HG03565 (cell line): ENCODE measurements around the gene CSF1.
"Not testable (repeated sequence)": the region's sequence is repeated elsewhere in the genome, so short reads cannot be mapped to it uniquely, and the experiment has no call there.

Source experiments
- ATAC-seq: cut with Tn5 transposase; IDR thresholded peaks from one replicate; pipeline ENCODE4 v1.9.1; 2021; ENCODE audit warnings: mild to moderate bottlenecking, moderate library complexity; ENCODE audit not compliant: unreplicated experiment

CSF1 gene

DNA sequence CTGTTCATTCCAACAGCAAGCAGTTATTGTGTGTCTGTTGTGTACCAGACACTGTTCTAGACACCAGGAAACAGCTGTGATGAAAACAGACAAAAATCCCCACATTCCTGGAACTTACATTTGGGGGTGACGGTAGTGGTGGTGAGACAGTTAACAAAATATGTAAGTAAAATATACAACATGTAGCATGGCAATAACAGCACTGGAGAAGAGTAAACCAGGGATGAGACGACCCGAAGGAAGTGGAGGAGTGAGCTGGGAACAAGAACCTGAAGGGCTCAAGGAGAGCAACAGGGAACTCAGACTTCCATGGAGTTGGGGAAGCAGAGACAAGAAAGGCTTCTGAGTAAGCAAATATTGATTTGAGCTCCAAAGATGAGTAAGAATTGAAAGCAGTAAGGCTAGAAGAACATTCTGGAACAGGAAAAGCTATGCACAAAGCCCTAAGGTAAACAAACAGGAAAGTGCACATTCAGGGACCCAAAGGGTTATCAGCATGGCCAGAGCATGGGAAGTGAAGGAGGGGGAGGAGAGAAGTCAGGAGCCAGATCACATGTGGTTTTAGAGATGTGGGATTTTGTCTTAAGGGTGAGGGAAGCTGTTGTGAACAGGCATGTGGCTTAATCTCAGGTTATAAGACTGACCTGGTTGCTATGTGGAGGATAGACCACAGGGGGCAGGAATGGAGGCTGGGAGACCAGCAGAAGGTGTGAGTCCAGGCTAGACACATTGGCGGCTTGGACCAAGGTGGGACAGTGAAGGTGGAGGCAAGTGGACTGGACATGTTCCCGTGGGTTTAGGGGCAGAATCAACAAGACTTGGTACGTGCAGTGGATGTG is 7.3 kb downstream of the CSF1 start:
- ATAC-seq: no peak

GRCh38 chr1:109918671-109919070 is 8.0 kb downstream of the CSF1 start:
- no peak for ATAC-seq

- no peak for ATAC-seq
Observed at GRCh38 chr1:109919303-109919702, 8.7 kb downstream of the CSF1 start.

- not testable (repeated sequence) for ATAC-seq
Observed at GRCh38 chr1:109920391-109920790, 9.7 kb downstream of the CSF1 start.

- ATAC-seq: no peak
Observed at GRCh38 chr1:109922326-109922725, 11.7 kb downstream of the CSF1 start.

DNA sequence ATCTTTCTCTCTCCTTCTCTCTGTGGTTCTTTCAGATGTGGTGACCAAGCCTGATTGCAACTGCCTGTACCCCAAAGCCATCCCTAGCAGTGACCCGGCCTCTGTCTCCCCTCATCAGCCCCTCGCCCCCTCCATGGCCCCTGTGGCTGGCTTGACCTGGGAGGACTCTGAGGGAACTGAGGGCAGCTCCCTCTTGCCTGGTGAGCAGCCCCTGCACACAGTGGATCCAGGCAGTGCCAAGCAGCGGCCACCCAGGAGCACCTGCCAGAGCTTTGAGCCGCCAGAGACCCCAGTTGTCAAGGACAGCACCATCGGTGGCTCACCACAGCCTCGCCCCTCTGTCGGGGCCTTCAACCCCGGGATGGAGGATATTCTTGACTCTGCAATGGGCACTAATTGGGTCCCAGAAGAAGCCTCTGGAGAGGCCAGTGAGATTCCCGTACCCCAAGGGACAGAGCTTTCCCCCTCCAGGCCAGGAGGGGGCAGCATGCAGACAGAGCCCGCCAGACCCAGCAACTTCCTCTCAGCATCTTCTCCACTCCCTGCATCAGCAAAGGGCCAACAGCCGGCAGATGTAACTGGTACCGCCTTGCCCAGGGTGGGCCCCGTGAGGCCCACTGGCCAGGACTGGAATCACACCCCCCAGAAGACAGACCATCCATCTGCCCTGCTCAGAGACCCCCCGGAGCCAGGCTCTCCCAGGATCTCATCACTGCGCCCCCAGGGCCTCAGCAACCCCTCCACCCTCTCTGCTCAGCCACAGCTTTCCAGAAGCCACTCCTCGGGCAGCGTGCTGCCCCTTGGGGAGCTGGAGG is 12.7 kb downstream of the CSF1 start:
- ATAC-seq: no peak

DNA sequence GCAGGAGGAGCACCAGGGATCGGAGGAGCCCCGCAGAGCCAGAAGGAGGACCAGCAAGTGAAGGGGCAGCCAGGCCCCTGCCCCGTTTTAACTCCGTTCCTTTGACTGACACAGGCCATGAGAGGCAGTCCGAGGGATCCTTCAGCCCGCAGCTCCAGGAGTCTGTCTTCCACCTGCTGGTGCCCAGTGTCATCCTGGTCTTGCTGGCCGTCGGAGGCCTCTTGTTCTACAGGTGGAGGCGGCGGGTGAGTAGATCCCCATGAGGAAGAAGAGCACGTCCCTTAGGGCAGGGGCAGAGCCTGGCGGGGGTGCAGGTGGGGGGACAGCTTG is 13.3 kb downstream of the CSF1 start:
- ATAC-seq: no peak

DNA sequence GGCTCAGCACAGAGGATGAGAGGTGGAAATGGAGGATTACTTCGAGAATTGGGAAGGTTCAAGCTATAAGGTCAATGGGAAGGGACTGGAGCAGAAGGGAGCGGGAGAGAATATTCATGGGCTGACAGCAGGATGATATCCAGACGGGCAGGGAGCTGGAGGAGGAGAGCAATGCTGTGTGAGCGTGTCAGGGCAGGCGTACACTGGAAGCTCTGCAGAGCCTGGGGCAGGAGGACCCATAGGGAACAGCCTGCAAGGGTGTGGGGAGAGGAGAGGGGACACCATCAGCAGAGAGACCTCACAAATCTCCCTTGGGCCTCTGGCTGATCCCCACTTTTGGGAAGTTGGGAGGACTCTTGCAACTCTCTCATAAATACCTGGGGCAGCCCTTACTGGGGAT is 13.7 kb downstream of the CSF1 start:
- no peak for ATAC-seq

GRCh38 chr1:109925159-109925990 is 14.7 kb downstream of the CSF1 start:
- no peak for ATAC-seq

GRCh38 chr1:109926662-109927300 is 16.1 kb downstream of the CSF1 start:
- ATAC-seq: no peak

- ATAC-seq: no peak
Observed at GRCh38 chr1:109927356-109927755, 16.7 kb downstream of the CSF1 start.

DNA sequence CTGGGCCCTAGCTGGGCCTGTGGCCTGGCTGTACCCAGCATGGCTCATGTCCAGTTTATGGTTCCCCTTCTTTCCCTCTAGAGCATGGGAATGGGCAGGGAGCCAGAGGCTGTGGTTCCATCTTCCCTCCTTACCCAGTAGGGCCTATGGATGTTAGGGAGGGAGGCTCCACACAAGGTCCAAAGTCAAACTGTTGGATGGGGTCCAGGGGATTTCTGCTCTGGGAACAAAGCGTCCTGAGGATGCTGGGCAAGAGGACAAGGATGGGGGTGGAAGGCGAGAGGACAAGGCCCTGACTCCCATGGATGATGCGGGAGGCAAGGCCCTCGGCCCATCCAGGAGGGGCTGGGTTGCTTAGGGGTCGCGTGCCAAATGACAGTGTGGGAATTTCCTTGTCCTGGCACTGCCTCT is 17.3 kb downstream of the CSF1 start:
- no peak for ATAC-seq

DNA sequence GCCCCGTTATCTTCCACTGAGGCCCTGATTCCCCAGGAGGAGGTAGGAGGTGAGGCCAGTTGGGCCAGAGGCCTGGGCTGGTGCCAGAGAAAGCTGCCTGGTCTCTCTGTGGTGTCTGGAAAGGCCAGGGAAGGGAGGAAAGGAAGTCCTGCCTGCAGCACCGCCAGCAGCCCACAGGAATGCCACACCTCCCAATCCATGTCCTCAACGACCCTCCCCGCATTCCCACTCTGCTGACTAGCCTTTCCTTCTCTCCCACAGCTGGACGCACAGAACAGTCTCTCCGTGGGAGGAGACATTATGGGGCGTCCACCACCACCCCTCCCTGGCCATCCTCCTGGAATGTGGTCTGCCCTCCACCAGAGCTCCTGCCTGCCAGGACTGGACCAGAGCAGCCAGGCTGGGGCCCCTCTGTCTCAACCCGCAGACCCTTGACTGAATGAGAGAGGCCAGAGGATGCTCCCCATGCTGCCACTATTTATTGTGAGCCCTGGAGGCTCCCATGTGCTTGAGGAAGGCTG is 18.0 kb downstream of the CSF1 start:
- no peak for ATAC-seq

GRCh38 chr1:109929170-109929569 is 18.5 kb downstream of the CSF1 start:
- no peak for ATAC-seq

GRCh38 chr1:109929588-109930251 is 19.1 kb downstream of the CSF1 start:
- no peak for ATAC-seq

- ATAC-seq: no peak
Observed at GRCh38 chr1:109930252-109930993, 19.8 kb downstream of the CSF1 start.

DNA sequence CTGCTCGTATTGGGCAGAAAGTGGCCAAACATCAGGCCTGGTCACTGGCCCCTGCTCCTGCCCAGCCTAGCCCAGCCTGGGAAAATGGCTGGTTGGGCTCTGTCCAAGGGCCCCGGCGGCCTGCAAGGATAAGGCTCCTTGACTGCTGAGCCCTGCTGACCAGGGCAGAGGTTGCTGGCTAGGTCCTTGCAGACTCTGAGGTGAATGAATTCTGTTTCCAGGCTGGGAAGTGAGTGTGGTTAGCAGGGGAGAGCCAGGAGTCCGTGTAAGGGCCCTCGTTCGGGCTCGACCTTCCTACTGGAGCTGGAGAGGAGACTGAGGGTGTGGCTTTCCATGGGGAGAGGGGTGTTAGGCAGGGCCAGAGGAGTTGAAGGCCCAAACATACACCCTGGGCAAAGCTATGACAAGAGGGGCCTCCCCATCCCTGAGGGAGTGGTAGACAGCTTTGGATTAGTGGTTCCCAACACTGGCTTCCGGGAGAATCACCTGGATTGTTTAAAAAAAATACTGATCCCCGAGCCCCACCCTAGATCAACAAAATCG is 20.6 kb downstream of the CSF1 start:
- no peak for ATAC-seq

DNA sequence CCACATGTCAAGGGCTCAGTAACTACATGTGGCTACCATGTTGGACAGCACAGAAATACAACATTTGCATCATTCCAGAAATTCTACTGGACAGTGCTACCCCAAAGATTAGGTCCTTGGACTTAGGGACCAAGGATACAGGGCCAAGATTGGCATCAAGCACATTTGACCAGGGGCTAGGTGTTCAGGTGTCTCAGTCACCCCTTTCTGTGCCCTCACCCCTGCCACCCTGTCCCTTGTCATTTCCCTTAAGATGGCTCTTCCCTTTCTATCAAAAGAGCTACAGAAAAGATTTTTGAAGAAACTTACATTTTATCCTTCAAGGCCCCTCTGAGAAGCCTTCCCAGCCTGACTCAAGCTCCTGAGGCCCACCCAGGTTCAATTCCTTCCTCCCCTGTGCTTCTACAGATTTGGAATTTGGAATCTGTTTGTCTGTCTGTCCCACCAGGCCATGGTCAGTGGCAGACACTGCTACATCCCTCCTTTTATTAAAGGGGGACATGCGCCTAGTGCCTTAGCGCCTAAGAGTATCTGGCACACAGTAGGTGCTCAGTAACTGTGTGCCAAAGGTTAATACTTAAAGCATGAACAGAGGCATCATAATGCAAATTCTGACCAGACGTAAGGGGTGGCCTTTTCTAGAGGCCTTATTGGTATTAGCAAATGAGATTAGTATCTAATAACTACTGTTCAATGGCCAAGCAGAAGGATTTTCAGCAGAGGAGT is 21.4 kb downstream of the CSF1 start:
- no peak for ATAC-seq
